Measurements from ENCODE around the gene C14orf93. TPM values are rescaled to one million over a fixed set of nuclear protein-coding genes. Genes with fewer than 3 reads are reported as not detected.

The C14orf93 gene
- polyA plus RNA-seq, 3 donors, result 2.5 to 17.6 (median 3.7) TPM

GRCh38 chr14:23052182-23052623, 42.3 kb upstream of the C14orf93 start:
- H3K27me3 Mint-ChIP-seq (ENCODE audit: low read depth in 3 of 3), result peaks cover 12 to 18% (median 16%) of the 10 kb centered on the region in 3 donors
- no peak overlapping the region for H3K27ac Mint-ChIP-seq
- no peak overlapping the region for H3K4me3 Mint-ChIP-seq
- H3K4me1 Mint-ChIP-seq, result peaks cover 23% of the 10 kb centered on the region
- intact Hi-C loops (cut with micrococcal nuclease), result no loop called here
- H3K27ac ChIP-seq (ENCODE audit: low read depth in 1 of 2, low read length in 2 of 2), result no peak overlapping the region
- no peaks in the 10 kb centered on the region for H3K9me3 ChIP-seq (replicated peaks in 1 of 2; ENCODE audit: control insufficient read depth in 1 of 2, insufficient read depth in 1 of 2, low read length in 2 of 2)
- H4K20me1 ChIP-seq (ENCODE audit: insufficient read depth, low read length), result no peaks in the 10 kb centered on the region
- DNase-seq, result no peak
- no peak overlapping the region for H3K4me2 ChIP-seq (replicated peaks; ENCODE audit: extremely low read depth, low read length, poor library complexity, severe bottlenecking)
- no peak overlapping the region for H2AFZ ChIP-seq (ENCODE audit: insufficient read depth, low read depth, low read length, poor library complexity, severe bottlenecking)
- TF ChIP-seq CTCF (IDR thresholded peaks at IDR 0.05), result no peak
- H3K4me1 ChIP-seq (ENCODE audit: control insufficient read depth in 1 of 2, insufficient read depth in 2 of 2, low read length in 2 of 2), result peaks cover 15 to 21% of the 10 kb centered on the region in 2 donors
- H3K4me3 ChIP-seq (replicated peaks in 1 of 3; ENCODE audit: low read depth in 2 of 3, low read length in 3 of 3), result no peak overlapping the region
- no peak overlapping the region for H3K9ac ChIP-seq (ENCODE audit: insufficient read depth, low read length, poor library complexity, severe bottlenecking)
- no peaks in the 10 kb centered on the region for H3K79me2 ChIP-seq (ENCODE audit: insufficient read depth, low read length)
- H3K36me3 Mint-ChIP-seq, result peaks cover 0 to 2% of the 10 kb centered on the region in 2 donors
- H3K27me3 ChIP-seq (ENCODE audit: control insufficient read depth in 2 of 2, insufficient read depth in 2 of 2, low read length in 2 of 2), result peaks cover 4 to 10% of the 10 kb centered on the region in 2 donors
- H3K9me3 Mint-ChIP-seq, result peaks cover 0 to 5% (median 0%) of the 10 kb centered on the region in 7 donors
- H3K36me3 ChIP-seq (replicated peaks in 1 of 2; ENCODE audit: control insufficient read depth in 1 of 2, insufficient read depth in 2 of 2, low read length in 2 of 2), result no peaks in the 10 kb centered on the region
- WGBS (ENCODE audit: insufficient coverage), result 85% methylated on average over 8 of the region's 14 CpGs

- Histone ChIP-seq H3K27ac (ENCODE audit: low read depth in 1 of 2, low read length in 2 of 2) (no peak overlapping the region), H3K9ac (ENCODE audit: insufficient read depth, low read length, poor library complexity, severe bottlenecking) (no peak overlapping the region), H3K9me3 (replicated peaks in 1 of 2; ENCODE audit: control insufficient read depth in 1 of 2, insufficient read depth in 1 of 2, low read length in 2 of 2) (no peaks in the 10 kb centered on the region), H3K36me3 (replicated peaks in 1 of 2; ENCODE audit: control insufficient read depth in 1 of 2, insufficient read depth in 2 of 2, low read length in 2 of 2) (no peaks in the 10 kb centered on the region), H3K27me3 (ENCODE audit: control insufficient read depth in 2 of 2, insufficient read depth in 2 of 2, low read length in 2 of 2) (peaks cover 0 to 2% of the 10 kb centered on the region in 2 donors), H3K4me1 (ENCODE audit: control insufficient read depth in 1 of 2, insufficient read depth in 2 of 2, low read length in 2 of 2) (peaks cover 7 to 13% of the 10 kb centered on the region in 2 donors), H3K4me2 (replicated peaks; ENCODE audit: extremely low read depth, low read length, poor library complexity, severe bottlenecking) (no peak overlapping the region), H3K4me3 (replicated peaks in 1 of 3; ENCODE audit: low read depth in 2 of 3, low read length in 3 of 3) (no peak overlapping the region), H3K79me2 (ENCODE audit: insufficient read depth, low read length) (no peaks in the 10 kb centered on the region), H2AFZ (ENCODE audit: insufficient read depth, low read depth, low read length, poor library complexity, severe bottlenecking) (no peak overlapping the region), H4K20me1 (ENCODE audit: insufficient read depth, low read length) (no peaks in the 10 kb centered on the region)
- peaks cover 0 to 4% (median 0%) of the 10 kb centered on the region in 7 donors for H3K9me3 Mint-ChIP-seq
- no peak overlapping the region for H3K4me3 Mint-ChIP-seq
- peaks cover 16% of the 10 kb centered on the region for H3K4me1 Mint-ChIP-seq
- peaks cover 6 to 12% (median 11%) of the 10 kb centered on the region in 3 donors for H3K27me3 Mint-ChIP-seq (ENCODE audit: low read depth in 3 of 3)
- WGBS (ENCODE audit: insufficient coverage), result 80% methylated on average over 2 of the region's 5 CpGs
- DNase-seq, result no peak
- H3K27ac Mint-ChIP-seq, result no peak overlapping the region
- TF ChIP-seq CTCF (IDR thresholded peaks at IDR 0.05), result no peak
- intact Hi-C loops (cut with micrococcal nuclease), result no loop called here
- H3K36me3 Mint-ChIP-seq, result peaks cover 0 to under 1% of the 10 kb centered on the region in 2 donors
Observed at GRCh38 chr14:23051141-23052057, 41.5 kb upstream of the C14orf93 start.
